HG03469 (cell line): ENCODE results near the gene ARHGAP30.
"Not testable (repeated sequence)": the region's sequence is repeated elsewhere in the genome, so short reads cannot be mapped to it uniquely, and the experiment has no call there.

ENCODE experiments used
- ATAC-seq: cut with Tn5 transposase; IDR thresholded peaks from one replicate; pipeline ENCODE4 v1.9.1; 2021; ENCODE audit warnings: mild to moderate bottlenecking, moderate library complexity, moderate number of reproducible peaks; ENCODE audit not compliant: unreplicated experiment

Gene ARHGAP30

GRCh38 chr1:161018631-161018930 is 51.1 kb downstream of the ARHGAP30 start:
- ATAC-seq, result no peak

- no peak for ATAC-seq
Observed at GRCh38 chr1:161017756-161018630, 51.7 kb downstream of the ARHGAP30 start.

GRCh38 chr1:161017181-161017580 is 52.5 kb downstream of the ARHGAP30 start:
- not testable (repeated sequence) for ATAC-seq

GRCh38 chr1:161016683-161017082 is 53.0 kb downstream of the ARHGAP30 start:
- ATAC-seq, result not testable (repeated sequence)

- ATAC-seq, result no peak
Observed at GRCh38 chr1:161013488-161014230, 56.0 kb downstream of the ARHGAP30 start.

GRCh38 chr1:161013131-161013487 is 56.6 kb downstream of the ARHGAP30 start:
- no peak for ATAC-seq

- ATAC-seq, result no peak
Observed at GRCh38 chr1:161012420-161012819, 57.3 kb downstream of the ARHGAP30 start.

- no peak for ATAC-seq
Observed at GRCh38 chr1:161009602-161010211, 60.0 kb downstream of the ARHGAP30 start.

- no peak for ATAC-seq
Observed at GRCh38 chr1:161008869-161009510, 60.7 kb downstream of the ARHGAP30 start.

GRCh38 chr1:161007369-161007768 is 62.3 kb downstream of the ARHGAP30 start:
- ATAC-seq, result no peak

- ATAC-seq, result no peak
Observed at GRCh38 chr1:161006563-161006962, 63.1 kb downstream of the ARHGAP30 start.

GRCh38 chr1:161001525-161001924 is 68.2 kb downstream of the ARHGAP30 start:
- ATAC-seq, result no peak

- ATAC-seq, result no peak
Observed at GRCh38 chr1:161000736-161001480, 68.8 kb downstream of the ARHGAP30 start.

- no peak for ATAC-seq
Observed at GRCh38 chr1:160999376-160999775, 70.3 kb downstream of the ARHGAP30 start.

- ATAC-seq, result no peak
Observed at GRCh38 chr1:160997323-160998038, 72.2 kb downstream of the ARHGAP30 start.
